SK-N-SH (cell line): Measurements from ENCODE around the gene NRCAM. TPM values are rescaled to one million over a fixed set of nuclear protein-coding genes. Genes with fewer than 3 reads are reported as not detected.

Experiments
- CTCF ChIA-PET: fragments of 300-600, 350-600 bp; formaldehyde crosslinking; extraction: SDS; loops from one replicate; lab custom pipeline; 2021; lab: Yijun Ruan, JAX
- POLR2A ChIA-PET: fragments of 350-600 bp; sonication (Branson Sonifier 250); formaldehyde crosslinking; extraction: SDS; loops from one replicate; lab custom pipeline; 2020; ENCODE audit warnings: antibody characterized with exemption, inconsistent platforms; lab: Yijun Ruan, JAX
- DNase-seq: peaks from one replicate; pipeline ENCODE4 v3.0.0; 2012
- H2AFZ ChIP-seq: fragments of 200-600 bp; sonication (generic); 2 replicates; pipeline ENCODE4 v1.8.1; 2016; ENCODE audit warnings: antibody characterized with exemption, mild to moderate bottlenecking, low read depth
- H3F3A ChIP-seq: fragments of 200-600 bp; sonication (generic); replicated peaks from 2 replicates; pipeline ENCODE3; 2016; ENCODE audit warnings: antibody characterized with exemption, mild to moderate bottlenecking; ENCODE audit not compliant: insufficient read depth
- H3K27ac ChIP-seq, 2 experiments: fragments of 200-500 bp in 1 of 2; fragments of 200-600 bp in 1 of 2; sonication (Bioruptor generic) in 1 of 2; sonication (generic), shearing (Covaris generic) in 1 of 2; 2 replicates each; pipeline versions ENCODE4 v1.5.1 to v1.6.1; 2014 to 2016; ENCODE audit warnings: low read depth in 2 of 2, inconsistent platforms in 1 of 2, low read length in 1 of 2, mild to moderate bottlenecking in 1 of 2, mixed read lengths in 1 of 2
- H3K27me3 ChIP-seq: fragments of 200-600 bp; sonication (generic), shearing (Covaris generic); 2 replicates; pipeline ENCODE4 v1.6.1; 2016; ENCODE audit warnings: mixed run types; ENCODE audit not compliant: insufficient read depth
- H3K36me3 ChIP-seq, 2 experiments: fragments of 200-500 bp in 1 of 2; fragments of 200-600 bp in 1 of 2; sonication (Bioruptor generic) in 1 of 2; sonication (generic) in 1 of 2; replicated peaks in 1 of 2; 2 replicates each; pipeline versions ENCODE3 to v1.5.1; 2014 to 2016; ENCODE audit warnings: low read length in 1 of 2, mild to moderate bottlenecking in 1 of 2; ENCODE audit not compliant: insufficient read depth in 2 of 2, control insufficient read depth in 1 of 2
- H3K4me1 ChIP-seq, 2 experiments: fragments of 200-500 bp in 1 of 2; fragments of 200-600 bp in 1 of 2; sonication (Bioruptor generic) in 1 of 2; sonication (generic), shearing (Covaris generic) in 1 of 2; 2 replicates each; pipeline versions ENCODE4 v1.5.1 to v1.6.1; 2014 to 2016; ENCODE audit warnings: low read depth in 1 of 2, low read length in 1 of 2, mixed run types in 1 of 2; ENCODE audit not compliant: insufficient read depth in 2 of 2, control insufficient read depth in 1 of 2
- H3K4me2 ChIP-seq: fragments of 200-600 bp; sonication (generic), shearing (Covaris generic); 2 replicates; pipeline ENCODE4 v1.6.1; 2017; ENCODE audit warnings: mixed run types
- H3K4me3 ChIP-seq, 2 experiments: fragments of 200-500 bp in 1 of 2; fragments of 200-600 bp in 1 of 2; sonication (Bioruptor generic) in 1 of 2; sonication (generic), shearing (Covaris generic) in 1 of 2; 2 replicates each; pipeline versions ENCODE4 v1.5.1 to v1.8.1; 2014 to 2016; ENCODE audit warnings: low read depth in 2 of 2, inconsistent platforms in 1 of 2, low read length in 1 of 2, mild to moderate bottlenecking in 1 of 2, mixed read lengths in 1 of 2, moderate library complexity in 1 of 2
- H3K79me2 ChIP-seq: fragments of 200-600 bp; sonication (generic); 2 replicates; pipeline ENCODE4 v1.8.1; 2017; ENCODE audit warnings: mild to moderate bottlenecking; ENCODE audit not compliant: insufficient read depth
- H3K9ac ChIP-seq: fragments of 200-600 bp; sonication (generic); 2 replicates; pipeline ENCODE4 v1.6.1; 2017; ENCODE audit warnings: mixed run types
- H3K9me2 ChIP-seq: fragments of 200-600 bp; sonication (generic); 2 replicates; pipeline ENCODE4 v1.6.1; 2017; ENCODE audit warnings: mixed run types
- H3K9me3 ChIP-seq: fragments of 200-600 bp; sonication (generic); 2 replicates; pipeline ENCODE4 v1.6.1; 2017; ENCODE audit warnings: mixed run types, mild to moderate bottlenecking, moderate library complexity
- H4K20me1 ChIP-seq: fragments of 200-600 bp; sonication (generic); 2 replicates; pipeline ENCODE4 v1.6.1; 2017; ENCODE audit warnings: mild to moderate bottlenecking, mixed run types; ENCODE audit not compliant: insufficient read depth
- CHD2 ChIP-seq: fragments of 150-350 bp; IDR thresholded peaks from 2 replicates; pipeline ENCODE4 v1.6.1; 2018; ENCODE audit warnings: low read length; ENCODE audit not compliant: partially characterized antibody
- ELF1 ChIP-seq: IDR thresholded peaks from 2 replicates; pipeline ENCODE4 v1.4.0; 2012
- EP300 ChIP-seq, 2 experiments: IDR thresholded peaks; 2 replicates each; pipeline versions ENCODE4 v1.4.0 to v1.6.1; 2012; ENCODE audit warnings: borderline replicate concordance in 1 of 2, low read depth in 1 of 2, low read length in 1 of 2
- EZH2phosphoT487 ChIP-seq: fragments of 200-600 bp; sonication (generic); IDR thresholded peaks from 2 replicates; pipeline ENCODE4 v1.6.1; 2017; ENCODE audit warnings: low read depth, mixed run types, mild to moderate bottlenecking, antibody characterized with exemption, moderate library complexity, borderline replicate concordance
- FOXJ3 ChIP-seq: sonication (generic); formaldehyde crosslinking; IDR thresholded peaks from 2 replicates; pipeline ENCODE4 v1.5.1; 2020; ENCODE audit warnings: mild to moderate bottlenecking, missing genetic modification reagents
- MAX ChIP-seq: IDR thresholded peaks from 2 replicates; pipeline ENCODE4 v1.4.0; 2012; ENCODE audit warnings: low read depth
- MEF2A ChIP-seq: IDR thresholded peaks from 2 replicates; pipeline ENCODE4 v1.4.0; 2012; ENCODE audit warnings: low read depth, borderline replicate concordance
- MXI1 ChIP-seq: IDR thresholded peaks from 2 replicates; pipeline ENCODE4 v1.6.1; 2012; ENCODE audit warnings: mild to moderate bottlenecking, low read depth, low read length, improper control_type of control experiment
- NRF1 ChIP-seq: IDR thresholded peaks from 2 replicates; pipeline ENCODE4 v1.6.1; 2012; ENCODE audit warnings: low read depth, mild to moderate bottlenecking, low read length
- PBX3 ChIP-seq: IDR thresholded peaks from 2 replicates; pipeline ENCODE4; 2012
- RAD21 ChIP-seq: IDR thresholded peaks from 2 replicates; pipeline ENCODE4 v1.6.1; 2012; ENCODE audit warnings: mild to moderate bottlenecking, low read length
- REST ChIP-seq: IDR thresholded peaks from 2 replicates; pipeline ENCODE4 v1.6.1; 2012; ENCODE audit warnings: mild to moderate bottlenecking, low read depth, low read length, moderate library complexity
- RXRA ChIP-seq: IDR thresholded peaks from 2 replicates; pipeline ENCODE4 v1.4.0; 2012; ENCODE audit warnings: low read depth, mild to moderate bottlenecking, borderline replicate concordance
- SIN3A ChIP-seq: IDR thresholded peaks from 2 replicates; pipeline ENCODE4 v1.6.1; 2012; ENCODE audit warnings: low read depth, mild to moderate bottlenecking, low read length, moderate library complexity, borderline replicate concordance
- TAF1 ChIP-seq: IDR thresholded peaks from 2 replicates; pipeline ENCODE4 v1.6.1; 2012; ENCODE audit warnings: low read depth, mild to moderate bottlenecking, low read length, moderate library complexity, borderline replicate concordance
- TCF12 ChIP-seq: IDR thresholded peaks from 2 replicates; pipeline ENCODE4 v1.4.0; 2012
- TEAD4 ChIP-seq: IDR thresholded peaks from 2 replicates; pipeline ENCODE4 v1.4.0; 2012; ENCODE audit warnings: mild to moderate bottlenecking, borderline replicate concordance; ENCODE audit not compliant: insufficient read depth
- USF1 ChIP-seq: IDR thresholded peaks from 2 replicates; pipeline ENCODE4 v1.4.0; 2012; ENCODE audit warnings: low read depth, borderline replicate concordance
- YY1 ChIP-seq: IDR thresholded peaks from 2 replicates; pipeline ENCODE4 v1.4.0; 2012; ENCODE audit warnings: low read depth, mild to moderate bottlenecking
- WGBS: methylation state at CpG from one replicate; pipeline ENCODE4 v1.1.6; 2017; ENCODE audit warnings: low lambda C conversion rate; 5-methylcytosine and 5-hydroxymethylcytosine counted together
- polyA plus RNA-seq, 3 experiments: library from polyadenylated mRNA; depleted of rRNA; stranded (reverse); fragments of >200 nt; gene quantifications; 2 replicates each; pipeline ENCODE4 v1.2.3, GENCODE V29; 2012

NRCAM gene
- polyA plus RNA-seq, 1 of the 3 experiments (the other 2 are of a cell fraction), result 1.1 TPM

- POLR2A ChIA-PET, result no interaction called here
- no peak overlapping the region for H3K9ac ChIP-seq
- DNase-seq, result no peak
- CTCF ChIA-PET, result interaction anchor here (1.2 kb wide), 1 partner anchor 16 kb away, joined by 4 read pairs; no protein-coding TSS in a partner anchor
- no peaks in the 10 kb centered on the region for H4K20me1 ChIP-seq
- H3K4me3 ChIP-seq, result no peak overlapping the region
- peaks cover 0 to 6% of the 10 kb centered on the region in 2 experiments for H3K36me3 ChIP-seq
- H3K9me2 ChIP-seq, result no peaks in the 10 kb centered on the region
- H2AFZ ChIP-seq, result no peak overlapping the region
- TF ChIP-seq USF1, result no peak
- no peak for TF ChIP-seq TEAD4
- TF ChIP-seq MEF2A, result no peak
- TF ChIP-seq ELF1, result no peak
- no peak for TF ChIP-seq MXI1
- no peak for TF ChIP-seq YY1
- no peak for TF ChIP-seq TAF1
- no peak for TF ChIP-seq SIN3A
- no peak for TF ChIP-seq PBX3
- no peak for TF ChIP-seq EP300 (IDR thresholded peaks at IDR 0.05; ENCODE audit: borderline replicate concordance in 1 of 2, low read depth in 1 of 2, low read length in 1 of 2)
- TF ChIP-seq REST, result no peak
- TF ChIP-seq NRF1, result no peak
- TF ChIP-seq TCF12, result no peak
- no peak for TF ChIP-seq RAD21
- H3K79me2 ChIP-seq, result no peaks in the 10 kb centered on the region
- no peaks in the 10 kb centered on the region for H3K27me3 ChIP-seq
- no peak overlapping the region for H3K4me2 ChIP-seq
- H3K4me1 ChIP-seq, result peaks cover 17 to 19% of the 10 kb centered on the region in 2 experiments
- H3F3A ChIP-seq, result no peaks in the 10 kb centered on the region
- H3K9me3 ChIP-seq, result no peaks in the 10 kb centered on the region
- no peak overlapping the region for H3K27ac ChIP-seq
These were observed 141.7 kb downstream of the NRCAM start for GRCh38 chr7:108314551-108314950.

- Histone ChIP-seq H2AFZ (no peak overlapping the region), H3K9me2 (no peaks in the 10 kb centered on the region), H3K4me2 (no peak overlapping the region), H4K20me1 (no peaks in the 10 kb centered on the region), H3K79me2 (no peaks in the 10 kb centered on the region), H3K27me3 (no peaks in the 10 kb centered on the region), H3K9me3 (no peaks in the 10 kb centered on the region), H3K9ac (no peak overlapping the region), H3F3A (no peaks in the 10 kb centered on the region), H3K4me3 (no peak overlapping the region), H3K36me3 (peaks cover 0 to 6% of the 10 kb centered on the region in 2 experiments), H3K4me1 (peaks cover 17 to 19% of the 10 kb centered on the region in 2 experiments), H3K27ac (no peak overlapping the region)
- 65% methylated on average over 2 of the region's 2 CpGs for WGBS
- ChIA-PET CTCF (interaction anchor here (1.0 to 1.4 kb wide), 2 partner anchors 17 to 140 kb away, joined by 3 read pairs; no protein-coding TSS in a partner anchor), POLR2A (no interaction called here)
- no peak for DNase-seq
- TF ChIP-seq YY1 (no peak), REST (no peak), EP300 (IDR thresholded peaks at IDR 0.05; ENCODE audit: borderline replicate concordance in 1 of 2, low read depth in 1 of 2, low read length in 1 of 2) (no peak), CHD2 (no peak), TCF12 (no peak), FOXJ3 (CRISPR knock-in tag) (no peak), SIN3A (no peak), RXRA (no peak), TAF1 (no peak), MAX (no peak), EZH2phosphoT487 (no peak)
These were observed 142.2 kb downstream of the NRCAM start for GRCh38 chr7:108314049-108314448.
